Central memory CD4-positive, alpha-beta T cell (primary cell): ENCODE measurements around the gene TBP.
"Not testable (repeated sequence)": the region's sequence is repeated elsewhere in the genome, so short reads cannot be mapped to it uniquely, and the experiment has no call there.

ENCODE experiments used
- DNase-seq: peaks from one replicate; pipeline ENCODE4 v3.0.0; 2022

Gene TBP

GRCh38 chr6:170612256-170612804 is 58.2 kb downstream of the TBP start:
- DNase-seq = not testable (repeated sequence)

GRCh38 chr6:170616020-170616554 is 61.9 kb downstream of the TBP start:
- not testable (repeated sequence) for DNase-seq
